ENCODE results near the gene RAPH1.
"Not testable (repeated sequence)": the region's sequence is repeated elsewhere in the genome, so short reads cannot be mapped to it uniquely, and the experiment has no call there.

RAPH1 gene

GRCh38 chr2:203476881-203477280, 58.2 kb downstream of the RAPH1 start:
- no peak for DNase-seq

- DNase-seq, result no peak
These were observed 63.8 kb downstream of the RAPH1 start for GRCh38 chr2:203471323-203471722.

DNA sequence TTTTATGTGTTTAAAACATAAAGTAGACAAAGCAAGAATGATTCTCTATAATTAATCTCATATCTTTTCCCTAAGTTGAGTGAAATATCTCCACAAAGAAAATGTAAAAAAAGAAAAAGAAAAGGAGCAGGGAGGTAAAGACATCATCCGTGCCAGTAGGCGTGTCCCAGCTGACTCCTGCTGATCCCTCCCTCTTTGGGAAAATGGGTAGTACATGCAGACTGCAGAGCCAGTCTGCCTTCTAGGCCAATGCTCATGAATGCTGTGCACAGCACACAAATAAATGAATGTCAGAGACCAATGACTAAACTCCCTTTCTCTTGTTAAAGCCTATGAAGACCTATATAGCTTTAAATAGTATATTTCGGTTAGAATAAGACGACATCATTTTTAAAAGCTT, 64.7 kb downstream of the RAPH1 start:
- no peak for DNase-seq

GRCh38 chr2:203469546-203469945, 65.6 kb downstream of the RAPH1 start:
- no peak for DNase-seq

- no peak for DNase-seq
These were observed 71.8 kb downstream of the RAPH1 start for GRCh38 chr2:203463266-203463678.

GRCh38 chr2:203462308-203462707, 72.8 kb downstream of the RAPH1 start:
- no peak for DNase-seq

GRCh38 chr2:203461746-203462145, 73.4 kb downstream of the RAPH1 start:
- no peak for DNase-seq

- DNase-seq, result no peak
These were observed 79.9 kb downstream of the RAPH1 start for GRCh38 chr2:203455209-203455608.

- no peak for DNase-seq
These were observed 81.1 kb downstream of the RAPH1 start for GRCh38 chr2:203453858-203454451.

GRCh38 chr2:203451689-203452088, 83.4 kb downstream of the RAPH1 start:
- no peak for DNase-seq

- no peak for DNase-seq
These were observed 84.1 kb downstream of the RAPH1 start for GRCh38 chr2:203451011-203451410.

GRCh38 chr2:203450561-203450960, 84.5 kb downstream of the RAPH1 start:
- DNase-seq, result no peak

DNA sequence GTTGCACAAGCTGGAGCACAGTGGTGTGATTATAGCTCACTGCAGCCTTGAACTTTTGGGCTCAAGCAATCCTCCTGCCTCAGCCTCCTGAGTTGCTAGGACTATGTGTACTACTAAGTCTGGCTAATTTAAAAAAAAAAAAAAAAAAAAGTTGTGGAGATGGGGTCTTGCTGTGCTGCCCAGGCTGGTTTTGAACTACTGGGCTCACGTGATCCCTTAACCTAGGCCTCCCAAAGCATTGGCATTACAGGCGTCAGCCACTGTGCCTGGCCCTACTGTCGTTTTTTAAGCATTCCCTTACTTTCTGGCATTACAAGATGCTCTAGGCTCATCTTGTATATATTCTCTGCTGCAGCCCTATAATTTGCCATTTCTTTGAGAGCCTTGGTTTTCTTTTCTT, 88.3 kb downstream of the RAPH1 start:
- DNase-seq, result no peak

DNA sequence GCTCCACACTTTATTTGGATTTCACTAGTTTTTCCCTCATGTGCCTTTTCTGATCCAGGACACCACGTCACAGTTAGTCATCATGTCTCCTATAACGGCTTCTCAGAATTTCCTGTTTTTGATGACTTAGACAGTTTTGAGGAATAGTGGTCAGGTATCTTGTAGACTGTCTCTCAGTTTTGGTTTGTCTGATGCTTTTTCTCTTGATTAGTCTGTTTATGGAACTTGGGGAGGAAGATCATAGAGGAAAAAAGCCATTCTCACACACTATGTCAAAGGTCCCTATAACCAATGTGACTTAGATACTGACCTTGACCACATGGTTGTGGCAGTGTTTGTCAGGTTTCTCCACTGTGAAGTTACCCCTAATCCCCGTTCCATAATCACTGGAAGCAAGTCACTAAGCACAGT, 89.0 kb downstream of the RAPH1 start:
- DNase-seq, result no peak

GRCh38 chr2:203444738-203445137, 90.4 kb downstream of the RAPH1 start:
- DNase-seq, result no peak

DNA sequence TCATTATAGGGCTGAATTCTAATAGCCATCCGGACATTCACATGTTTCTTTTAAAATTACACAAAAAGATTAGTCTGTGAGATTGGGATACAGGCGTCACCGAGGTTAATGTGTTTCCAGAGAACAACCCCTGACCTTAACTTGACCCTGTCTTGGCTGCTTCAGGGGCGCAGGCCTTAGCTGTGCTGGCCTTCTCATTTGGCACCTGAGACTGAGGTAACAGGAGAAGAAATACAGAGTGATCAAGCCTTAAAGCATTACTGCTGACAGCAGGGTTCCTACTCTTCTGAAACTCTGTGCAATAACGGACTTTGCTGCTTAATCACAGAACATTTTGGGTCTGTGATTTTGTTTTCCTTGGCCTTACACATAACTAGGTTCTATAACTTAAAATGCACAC, 92.6 kb downstream of the RAPH1 start:
- no peak for DNase-seq

GRCh38 chr2:203441463-203441862, 93.6 kb downstream of the RAPH1 start:
- no peak for DNase-seq

DNA sequence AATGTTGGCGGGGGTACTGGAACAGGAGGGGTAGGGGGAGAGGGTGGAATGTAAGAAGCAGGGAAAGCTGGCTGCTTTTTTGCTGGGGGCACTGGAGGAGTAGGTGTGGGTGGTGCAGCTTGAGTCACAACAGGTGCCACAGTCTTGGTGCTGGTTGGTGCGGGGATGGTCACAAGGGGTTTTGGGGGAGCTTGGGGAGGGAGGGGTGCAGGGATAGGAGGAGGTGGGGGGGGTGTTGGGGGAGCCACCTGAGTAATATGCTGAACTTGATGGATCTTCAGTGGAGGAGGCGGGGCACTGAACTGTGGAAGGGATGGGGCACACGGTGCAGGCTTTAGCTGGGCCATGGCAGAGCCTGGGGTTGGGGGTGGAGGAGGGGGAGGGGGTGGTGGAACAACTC, 94.4 kb downstream of the RAPH1 start:
- no peak for DNase-seq

- no peak for DNase-seq
These were observed 96.6 kb downstream of the RAPH1 start for GRCh38 chr2:203438528-203438927.

GRCh38 chr2:203437511-203437910, 97.6 kb downstream of the RAPH1 start:
- no peak for DNase-seq

DNA sequence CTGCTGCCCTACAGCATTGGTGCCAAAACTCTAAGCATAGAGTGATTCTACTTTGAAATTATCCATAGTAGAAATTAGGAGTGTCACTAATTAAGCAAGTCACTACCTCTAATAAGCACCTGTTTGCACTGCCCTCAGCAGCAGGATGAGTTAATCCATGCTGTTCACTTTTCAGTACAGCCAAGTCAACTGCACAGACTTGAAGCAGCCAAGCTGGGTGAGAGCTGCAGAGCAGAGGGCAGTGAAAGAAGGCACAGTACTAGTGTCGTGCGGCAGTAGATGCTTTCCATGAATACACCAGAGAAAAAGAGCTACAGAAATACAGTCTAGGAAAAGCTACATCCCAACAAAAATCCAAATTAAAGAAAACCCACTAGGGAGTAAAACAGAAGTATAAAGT, 98.6 kb downstream of the RAPH1 start:
- no peak for DNase-seq

DNA sequence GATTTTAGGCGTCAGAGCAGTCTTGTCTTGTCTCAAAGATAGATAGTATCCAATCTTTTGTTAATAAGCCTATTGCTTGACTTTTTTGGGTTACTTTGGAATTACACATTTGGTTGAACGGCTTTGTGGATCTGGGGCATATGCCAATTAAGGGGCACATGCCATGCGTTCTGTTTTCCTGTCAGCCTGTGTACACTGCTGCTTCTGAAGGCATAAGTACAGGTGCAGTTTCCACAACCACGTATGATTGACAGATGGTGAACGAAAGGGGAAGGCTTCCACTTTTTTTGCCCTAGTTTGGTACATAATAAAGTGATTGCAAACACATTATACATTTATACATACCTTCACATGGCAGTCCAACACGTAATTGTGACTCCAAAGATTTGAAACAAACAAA, 102.3 kb downstream of the RAPH1 start:
- no peak for DNase-seq

DNA sequence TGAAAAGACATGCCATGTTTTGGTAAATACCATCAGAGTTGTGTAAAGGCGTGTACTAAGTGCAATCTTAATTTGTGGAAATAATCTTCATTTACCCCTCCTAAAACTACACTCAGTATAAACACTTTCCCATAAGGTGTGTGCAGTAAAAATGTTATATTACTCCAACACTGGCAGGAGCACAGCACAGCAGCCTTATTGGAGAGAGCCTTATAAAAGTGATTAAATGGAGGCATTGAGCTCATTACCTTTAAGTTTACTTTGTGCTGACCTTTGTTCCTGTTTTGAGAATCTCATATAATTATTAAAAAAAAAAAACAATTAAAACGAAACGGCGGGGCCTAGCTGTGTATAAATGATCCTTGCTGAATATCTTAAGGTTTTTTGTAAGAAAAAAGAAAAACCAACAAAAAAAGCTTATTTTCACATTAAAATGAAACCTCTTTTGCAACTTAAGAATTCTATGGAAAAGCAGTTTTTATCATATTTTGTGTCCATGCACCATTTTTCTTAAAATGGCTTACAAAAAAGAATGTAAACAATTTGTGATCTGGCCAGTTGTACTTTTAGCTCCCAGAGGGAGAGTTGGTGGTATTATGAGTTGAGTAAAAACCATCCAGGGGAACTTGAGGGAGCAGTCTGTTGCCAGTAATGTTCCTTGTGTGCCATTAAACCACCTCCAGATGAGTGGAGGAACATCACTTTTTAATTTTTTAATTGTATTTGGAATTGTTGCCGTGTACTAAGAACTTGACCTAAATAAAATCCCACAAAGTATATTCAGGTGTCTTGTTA, 103.5 kb downstream of the RAPH1 start:
- DNase-seq, result no peak

- DNase-seq, result not testable (repeated sequence)
These were observed 105.5 kb downstream of the RAPH1 start for GRCh38 chr2:203429643-203430042.

DNA sequence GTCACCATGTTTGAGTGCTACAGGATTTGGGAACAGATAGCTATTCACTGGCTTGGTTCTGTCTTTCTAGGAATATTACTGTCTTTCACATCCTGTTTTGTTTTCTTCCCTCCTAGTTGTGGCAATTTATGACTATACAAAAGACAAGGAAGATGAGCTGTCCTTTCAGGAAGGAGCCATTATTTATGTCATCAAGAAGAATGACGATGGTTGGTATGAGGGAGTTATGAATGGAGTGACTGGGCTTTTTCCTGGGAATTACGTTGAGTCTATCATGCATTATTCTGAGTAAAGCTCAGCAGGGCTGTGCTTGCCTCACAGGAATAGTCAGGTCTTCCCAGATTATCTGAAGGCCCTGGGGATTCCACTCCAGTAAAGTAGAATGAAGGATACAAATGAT, 108.0 kb downstream of the RAPH1 start:
- no peak for DNase-seq

All from NCI-H510A (cell line).